ENCODE measurements around the gene GIMAP2. TPM values are rescaled to one million over a fixed set of nuclear protein-coding genes. Genes with fewer than 3 reads are reported as not detected.

Gene GIMAP2
- total and polyA plus RNA-seq, 2 of the 4 experiments (the other 2 are of a cell fraction): under 0.01 TPM; not detected in 1

GRCh38 chr7:150654692-150655091, 30.8 kb upstream of the GIMAP2 start:
- peaks cover 6% of the 10 kb centered on the region for H3K9me3 ChIP-seq (ENCODE audit: control insufficient read depth, insufficient read depth, low read length)
- H3K56ac ChIP-seq (ENCODE audit: extremely low read depth, insufficient read depth, low read length): no peak overlapping the region
- TF ChIP-seq CTCF (conservative IDR thresholded peaks at IDR 0.05; ENCODE audit: low read depth, low read length) (no peak), MXI1 (IDR thresholded peaks at IDR 0.05; ENCODE audit: borderline replicate concordance, low read depth, low read length) (no peak), SMC3 (IDR thresholded peaks at IDR 0.05; ENCODE audit: low read depth, low read length) (no peak), ELK1 (IDR thresholded peaks at IDR 0.05; ENCODE audit: borderline replicate concordance, low read depth, low read length) (no peak), CHD1 (IDR thresholded peaks at IDR 0.05; ENCODE audit: low read depth, low read length) (no peak), BHLHE40 (IDR thresholded peaks at IDR 0.05; ENCODE audit: low read depth, low read length) (no peak), CEBPB (IDR thresholded peaks at IDR 0.05; ENCODE audit: low read depth, low read length) (no peak), FOS (IDR thresholded peaks at IDR 0.05; ENCODE audit: low read depth, low read length) (no peak), RCOR1 (IDR thresholded peaks at IDR 0.05; ENCODE audit: insufficient replicate concordance, low read length) (no peak), RAD21 (IDR thresholded peaks at IDR 0.05; ENCODE audit: low read length) (no peak), RFX5 (IDR thresholded peaks at IDR 0.05; ENCODE audit: low read depth, low read length) (no peak), POLR2A (IDR thresholded peaks at IDR 0.05; ENCODE audit: low read depth, low read length) (no peak), NFE2L2 (IDR thresholded peaks at IDR 0.05; ENCODE audit: low read depth, low read length) (no peak), MAZ (IDR thresholded peaks at IDR 0.05; ENCODE audit: borderline replicate concordance, low read depth, low read length) (no peak), MAFK (IDR thresholded peaks at IDR 0.05; ENCODE audit: low read depth, low read length) (no peak)
- TF ChIP-seq, protein P1, sequence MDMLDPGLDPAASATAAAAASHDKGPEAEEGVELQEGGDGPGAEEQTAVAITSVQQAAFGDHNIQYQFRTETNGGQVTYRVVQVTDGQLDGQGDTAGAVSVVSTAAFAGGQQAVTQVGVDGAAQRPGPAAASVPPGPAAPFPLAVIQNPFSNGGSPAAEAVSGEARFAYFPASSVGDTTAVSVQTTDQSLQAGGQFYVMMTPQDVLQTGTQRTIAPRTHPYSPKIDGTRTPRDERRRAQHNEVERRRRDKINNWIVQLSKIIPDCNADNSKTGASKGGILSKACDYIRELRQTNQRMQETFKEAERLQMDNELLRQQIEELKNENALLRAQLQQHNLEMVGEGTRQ (IDR thresholded peaks at IDR 0.05; ENCODE audit: low read depth, low read length): no peak
- H4K91ac ChIP-seq (ENCODE audit: insufficient read depth, low read depth, low read length): no peak overlapping the region
- H3K4me1 ChIP-seq (ENCODE audit: control insufficient read depth, insufficient read depth, low read length): no peaks in the 10 kb centered on the region
- intact Hi-C loops (cut with micrococcal nuclease) (no loop called here), dilution Hi-C loops (cut with HindIII; ENCODE audit: low sequenced_read_pairs, unreplicated experiment) (no loop called here), in situ Hi-C loops (cut with MboI; ENCODE audit: low sequenced_read_pairs) (no loop called here)
- H4K8ac ChIP-seq (ENCODE audit: low read depth in 2 of 2, low read length in 2 of 2): no peak overlapping the region
- H3K23ac ChIP-seq (ENCODE audit: low read depth, low read length): no peak overlapping the region
- ChIA-PET POLR2A (ENCODE audit: unreplicated experiment) (no interaction called here), CTCF (no interaction called here)
- no peak overlapping the region for H2BK20ac ChIP-seq (ENCODE audit: low read depth, low read length)
- H3K9me1 ChIP-seq (ENCODE audit: insufficient read depth, low read length): no peaks in the 10 kb centered on the region
- H3K9ac ChIP-seq (ENCODE audit: low read depth, low read length): no peak overlapping the region
- WGBS, 2 experiments (ENCODE audit: extremely low coverage in 2 of 2, insufficient read length in 1 of 2): no CpG with 5 or more reads among the region's 2 CpGs
- no peak overlapping the region for H2AFZ ChIP-seq (replicated peaks; ENCODE audit: low read length, poor library complexity)
- H2BK120ac ChIP-seq (ENCODE audit: low read depth, low read length): no peak overlapping the region
- no peak overlapping the region for H3K18ac ChIP-seq (ENCODE audit: low read depth, low read length)
- DNase-seq (no peak), ATAC-seq (ENCODE audit: low read depth) (no peak)
- H4K20me1 ChIP-seq (ENCODE audit: insufficient read depth, low read length): no peaks in the 10 kb centered on the region
- H3K27me3 ChIP-seq (ENCODE audit: control insufficient read depth, insufficient read depth, low read length): no peaks in the 10 kb centered on the region
- H2AK9ac ChIP-seq (replicated peaks; ENCODE audit: low read depth, low read length, poor library complexity): no peak overlapping the region
- H3K4ac ChIP-seq (ENCODE audit: low read depth, low read length): no peak overlapping the region
- no peak overlapping the region for H2AK5ac ChIP-seq (ENCODE audit: low read depth, low read length)
- H4K5ac ChIP-seq (ENCODE audit: low read depth, low read length): no peak overlapping the region
- no peak overlapping the region for H3K27ac ChIP-seq (ENCODE audit: insufficient read depth, low read length)
- no peak overlapping the region for H3K4me2 ChIP-seq (ENCODE audit: low read depth, low read length)
- no peaks in the 10 kb centered on the region for H3K36me3 ChIP-seq (ENCODE audit: control insufficient read depth, insufficient read depth, low read length)
- H3K14ac ChIP-seq (replicated peaks; ENCODE audit: low read depth, low read length): no peak overlapping the region
- H2BK5ac ChIP-seq (ENCODE audit: low read depth, low read length, poor library complexity, severe bottlenecking): no peak overlapping the region
- H2BK15ac ChIP-seq (ENCODE audit: low read depth, low read length): no peak overlapping the region
- no peaks in the 10 kb centered on the region for H3K79me1 ChIP-seq (ENCODE audit: low read depth in 1 of 2, low read length in 2 of 2)
- H3K4me3 ChIP-seq (ENCODE audit: insufficient read depth, low read depth, low read length): no peak overlapping the region
- no TSS peak for BruUV-seq (replicated peaks)
